GM18517 (cell line): ENCODE data around the gene C20orf141.
A peak's percentile ranks its signal among the peaks of the same experiment; 100 is the strongest.

Experiments used
- ATAC-seq: cut with Tn5 transposase; IDR thresholded peaks from one replicate; pipeline ENCODE4 v1.9.1; 2021; ENCODE audit warnings: mild to moderate bottlenecking, moderate library complexity; ENCODE audit not compliant: unreplicated experiment

Gene C20orf141

DNA sequence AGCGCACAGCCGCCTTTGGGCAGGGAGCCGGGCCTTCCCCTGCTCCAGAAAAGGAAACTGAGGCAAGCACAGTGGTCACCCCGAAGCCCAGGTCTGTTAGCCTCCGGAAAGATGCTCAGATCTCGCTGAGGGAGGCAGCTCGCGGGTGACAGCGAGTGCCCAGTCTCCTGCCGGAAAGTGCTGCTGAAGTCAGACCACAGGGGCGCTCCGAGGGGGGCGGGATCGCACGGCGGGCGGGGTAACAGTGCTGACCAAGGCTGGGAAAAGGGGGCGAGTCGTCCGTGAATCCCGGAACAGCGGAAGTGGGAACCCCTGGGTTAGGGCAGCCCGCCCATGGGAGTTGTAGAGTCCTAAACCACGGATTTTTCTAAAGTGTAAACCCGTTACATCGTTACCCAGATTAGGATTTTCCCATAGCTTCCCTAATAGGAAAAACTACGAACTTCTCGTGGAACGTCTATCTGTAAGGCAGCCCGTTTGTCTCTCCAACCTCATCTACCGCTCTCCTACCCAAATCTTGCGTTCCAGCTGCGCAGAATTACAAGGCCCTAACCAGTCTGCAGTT, 26.3 kb downstream of the C20orf141 start:
- peak; percentile 27 for ATAC-seq

DNA sequence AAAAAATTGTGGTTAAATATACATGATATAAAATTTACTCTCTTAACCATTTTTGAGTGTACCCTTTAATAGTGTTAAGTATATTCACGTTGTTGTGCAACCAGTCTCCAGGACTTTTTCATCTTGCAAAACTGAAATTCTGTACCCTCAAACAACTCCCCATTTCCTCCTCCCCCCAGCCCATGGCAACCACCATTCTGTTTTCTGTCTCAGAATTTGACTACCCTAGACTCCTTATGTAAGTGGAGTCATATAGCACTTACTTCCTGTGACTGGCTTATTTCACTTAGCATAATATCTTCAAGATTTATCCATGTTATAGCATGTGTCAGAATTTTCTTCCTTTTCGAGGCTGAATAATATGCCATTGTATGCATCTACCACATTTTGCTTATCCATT, 30.8 kb downstream of the C20orf141 start:
- ATAC-seq, result no peak

DNA sequence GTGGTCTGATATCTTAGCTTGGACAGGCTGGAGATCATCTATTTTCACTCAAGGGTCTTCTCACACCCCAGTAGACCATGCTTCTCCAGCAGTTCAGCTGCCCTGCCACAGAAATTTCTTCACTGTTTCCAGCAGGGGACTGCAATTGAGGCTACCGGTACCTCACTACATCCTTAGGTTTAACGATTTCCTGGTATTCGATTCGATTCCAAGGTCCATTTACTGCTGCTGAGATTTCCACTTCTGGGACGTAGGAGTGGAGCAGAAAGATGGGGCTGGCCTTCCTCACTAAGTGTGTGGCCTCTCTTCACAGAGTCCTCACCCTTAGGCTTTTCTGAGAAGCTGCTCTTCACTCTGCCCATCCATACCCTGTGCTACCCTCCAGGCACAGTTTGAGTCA, 31.9 kb downstream of the C20orf141 start:
- no peak for ATAC-seq

DNA sequence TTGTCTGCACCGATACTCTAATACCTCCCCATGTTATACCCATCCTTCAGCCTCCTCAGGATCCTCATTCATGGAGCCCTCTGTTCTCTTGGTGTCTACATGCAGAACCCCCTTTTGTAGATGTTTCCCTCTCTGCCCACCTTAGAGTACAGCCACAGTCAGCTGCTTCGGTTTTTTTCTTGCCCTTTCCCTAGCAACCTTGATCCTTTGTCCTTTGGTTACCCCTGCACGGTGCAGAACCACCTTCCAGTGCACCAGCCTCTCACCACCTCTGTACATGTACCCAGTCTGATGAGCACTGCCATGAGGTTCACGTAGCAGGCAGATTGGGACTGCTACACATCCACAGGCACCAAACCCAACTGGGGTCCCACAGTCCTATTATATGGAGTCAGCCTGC, 33.0 kb downstream of the C20orf141 start:
- ATAC-seq, result no peak

DNA sequence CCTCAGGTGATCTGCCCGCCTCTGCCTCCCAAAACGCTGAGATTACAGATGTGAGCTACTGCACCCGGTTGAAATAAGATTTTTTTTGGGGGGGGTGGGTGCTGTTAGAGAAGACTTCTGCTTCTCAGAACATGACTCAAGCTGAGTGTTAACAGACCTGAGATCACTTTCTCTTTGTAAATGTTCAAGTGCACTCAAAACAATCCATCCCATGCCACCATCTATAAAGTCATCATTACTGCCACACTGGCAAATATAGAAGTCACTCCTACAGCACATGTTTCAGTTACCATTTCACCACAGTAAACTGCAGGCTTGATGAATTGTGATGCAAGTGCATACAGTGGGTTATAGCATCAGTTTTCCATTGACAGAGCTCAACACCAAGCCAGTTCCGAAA, 34.7 kb downstream of the C20orf141 start:
- ATAC-seq, result no peak

DNA sequence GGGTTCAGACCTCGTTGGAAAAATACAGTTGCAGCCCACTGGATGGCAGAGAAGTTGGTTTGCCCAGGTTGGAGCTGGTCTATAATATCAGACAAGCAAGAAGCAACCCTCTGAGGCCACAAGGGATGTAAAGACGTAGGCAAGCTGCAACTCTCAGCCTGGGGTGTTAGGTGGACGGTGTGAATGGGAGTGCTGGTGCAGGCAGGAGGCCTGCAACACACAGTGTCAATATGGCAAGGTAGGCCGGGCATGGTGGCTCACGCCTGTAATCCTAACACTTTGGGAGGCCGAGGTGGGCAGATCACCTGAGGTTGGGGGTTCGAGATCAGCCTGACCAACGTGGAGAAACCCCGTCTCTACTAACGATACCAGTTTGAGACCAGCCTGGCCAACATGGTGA, 36.3 kb downstream of the C20orf141 start:
- ATAC-seq, result no peak

DNA sequence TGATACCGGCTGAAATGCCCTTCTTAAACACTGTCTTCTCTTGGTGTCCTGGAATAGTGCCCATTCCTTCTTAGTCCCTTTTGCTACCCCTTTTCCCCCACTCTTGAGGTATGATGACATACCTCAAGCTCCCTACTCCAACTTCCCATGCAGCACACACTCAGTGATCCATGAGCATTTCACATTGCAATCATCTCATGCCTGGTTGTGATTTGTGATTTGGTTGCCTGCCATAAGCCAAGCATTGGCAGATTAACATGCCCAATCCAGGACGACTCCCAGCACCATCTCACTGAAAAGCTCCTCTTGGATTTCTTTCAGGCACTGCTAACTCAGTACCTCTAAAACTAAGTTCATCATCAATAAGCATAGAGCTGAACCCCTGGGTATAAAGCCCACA, 43.8 kb downstream of the C20orf141 start:
- ATAC-seq, result no peak

DNA sequence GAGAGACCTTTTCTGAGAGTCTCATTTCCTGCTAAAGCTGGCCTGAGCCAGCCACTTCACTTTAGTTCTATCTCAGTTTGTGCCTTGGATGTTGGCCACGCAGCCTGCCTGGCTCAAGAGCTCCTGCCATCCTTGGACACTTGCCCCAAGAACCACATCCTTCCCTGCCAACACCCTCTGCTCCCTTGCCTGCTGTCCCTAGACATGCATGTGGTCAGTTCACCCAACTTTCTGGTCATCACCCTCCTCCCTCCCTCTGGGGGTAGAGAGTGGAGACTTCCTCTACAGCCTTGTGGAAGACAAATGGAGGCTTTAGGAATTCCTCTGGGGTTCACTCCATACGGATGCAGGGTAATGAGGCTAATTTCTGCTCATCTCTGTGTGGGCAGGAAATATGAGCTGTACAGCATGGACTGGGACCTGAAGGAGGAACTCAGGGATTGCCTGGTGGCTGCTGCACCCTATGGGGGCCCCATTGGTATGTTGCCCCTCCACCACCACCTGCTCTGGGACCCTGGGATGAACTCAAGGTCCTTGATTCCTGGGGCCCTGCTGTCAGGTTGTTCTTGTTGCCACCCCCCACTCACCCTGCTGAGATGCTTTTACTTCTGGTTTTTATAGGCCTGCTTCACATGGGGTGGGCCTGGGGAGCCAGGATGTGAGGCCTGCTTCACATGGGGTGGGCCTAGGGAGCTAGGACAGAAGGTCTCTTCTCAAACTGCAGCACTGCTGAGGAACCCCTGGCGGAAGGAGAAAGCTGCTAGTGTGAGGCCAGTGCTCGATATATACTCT, 44.7 kb downstream of the C20orf141 start:
- ATAC-seq, result no peak

DNA sequence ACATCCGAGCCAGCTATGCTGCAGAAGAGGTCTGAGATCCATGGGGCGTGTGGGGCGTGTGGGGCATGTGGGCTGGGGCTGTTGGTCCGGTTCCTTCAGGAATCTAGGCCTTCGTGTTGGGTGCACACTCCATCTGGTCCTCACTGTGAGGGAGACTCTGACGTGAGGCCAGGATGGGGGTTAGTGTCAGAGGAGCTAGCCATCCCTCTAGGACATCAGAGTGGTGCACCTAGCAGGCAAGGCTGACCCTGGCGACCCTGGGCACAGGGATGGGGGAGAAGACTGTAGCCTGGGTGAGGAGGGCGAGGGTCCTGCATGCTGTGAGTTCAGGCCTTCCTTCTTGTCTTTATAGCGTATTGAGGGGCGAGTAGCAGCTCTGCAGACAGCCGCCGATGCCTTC, 49.8 kb downstream of the C20orf141 start:
- ATAC-seq, result no peak

DNA sequence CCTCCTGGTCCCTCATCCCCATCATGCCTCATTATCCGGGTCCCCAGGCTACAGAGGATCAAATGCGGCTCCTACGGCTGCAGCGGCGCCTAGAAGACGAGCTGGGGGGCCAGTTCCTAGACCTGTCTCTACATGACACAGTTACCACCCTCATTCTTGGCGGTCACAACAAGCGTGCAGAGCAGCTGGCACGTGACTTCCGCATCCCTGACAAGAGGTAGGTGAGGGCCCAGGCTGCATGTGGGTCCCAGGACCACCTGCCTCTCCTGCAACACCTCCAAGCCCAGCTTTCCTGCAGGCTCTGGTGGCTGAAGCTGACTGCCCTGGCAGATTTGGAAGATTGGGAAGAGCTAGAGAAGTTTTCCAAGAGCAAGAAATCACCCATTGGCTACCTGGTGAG, 50.3 kb downstream of the C20orf141 start:
- ATAC-seq, result no peak
